ENCODE measurements around the gene KIF12. TPM values are rescaled to one million over a fixed set of nuclear protein-coding genes. Genes with fewer than 3 reads are reported as not detected.

The KIF12 gene
- total and polyA plus RNA-seq, 2 of the 13 experiments (the other 11 are each of a cell fraction or from before 2014, with no cell fraction given) = 1.8 to 12.5 TPM

DNA sequence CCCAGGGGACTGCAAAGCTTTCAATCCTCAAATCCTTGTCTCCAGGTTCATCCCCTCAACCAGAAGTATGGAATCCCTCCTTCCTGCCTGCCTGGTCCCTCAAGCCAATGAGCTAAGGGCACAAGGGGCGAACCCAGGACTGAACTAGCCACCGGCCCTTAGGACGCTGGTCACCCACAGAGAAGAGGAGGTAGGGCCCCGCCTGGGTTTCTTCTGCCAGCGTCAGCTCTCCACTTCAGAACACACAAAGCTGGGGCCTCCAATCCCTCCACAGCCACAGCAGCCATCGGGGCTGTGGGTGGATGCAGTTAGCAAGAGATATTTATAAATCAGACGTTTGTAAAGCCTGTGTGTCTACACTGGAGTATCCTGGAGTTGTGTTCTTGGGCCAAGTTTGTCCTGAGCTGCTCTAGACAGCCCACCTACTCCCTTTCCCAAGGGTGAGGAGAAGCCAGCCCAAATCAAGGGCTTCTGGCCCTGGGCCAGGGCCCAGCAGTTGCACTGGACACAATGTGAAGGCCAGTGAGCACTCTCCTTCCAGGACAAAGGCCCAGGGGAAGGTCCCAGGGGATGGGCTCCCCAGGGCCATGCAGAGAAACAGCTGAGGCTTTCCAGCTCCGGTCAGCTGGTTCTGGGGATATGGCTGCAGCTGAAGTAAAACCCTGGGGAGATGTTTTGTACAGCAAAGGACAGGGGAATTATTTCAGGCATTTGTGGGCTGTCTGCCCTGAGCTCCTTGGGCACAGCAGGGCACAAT is 39.9 kb downstream of the KIF12 start (continued):
- TF ChIP-seq ZNF883 (CRISPR knock-in tag; IDR thresholded peaks at IDR 0.05; ENCODE audit: not compliant biosample characterization) (no peak), ZNF614 (CRISPR knock-in tag; IDR thresholded peaks at IDR 0.05; ENCODE audit: borderline replicate concordance) (0 out of 2 replicates have a peak, but pooled peaks have one; percentile 16), TBP (CRISPR knock-in tag; IDR thresholded peaks at IDR 0.05) (no peak), RFXANK (CRISPR knock-in tag; IDR thresholded peaks at IDR 0.05) (no peak), ZNF441 (CRISPR knock-in tag; IDR thresholded peaks at IDR 0.05; ENCODE audit: borderline replicate concordance) (no peak), ZNF260 (CRISPR knock-in tag; IDR thresholded peaks at IDR 0.05; ENCODE audit: borderline replicate concordance, low read depth) (no peak), NR1H2 (CRISPR knock-in tag; IDR thresholded peaks at IDR 0.05; ENCODE audit: borderline replicate concordance, low read depth) (no peak), SP1 (IDR thresholded peaks at IDR 0.05) (no peak), SP1 (CRISPR knock-in tag; IDR thresholded peaks at IDR 0.05) (no peak), ZNF282 (IDR thresholded peaks at IDR 0.05; ENCODE audit: partially characterized antibody) (no peak), ESRRA (CRISPR knock-in tag; IDR thresholded peaks at IDR 0.05; ENCODE audit: low read depth) (0 out of 2 replicates have a peak, but pooled peaks have one; percentile 53), KDM2A (CRISPR knock-in tag; IDR thresholded peaks at IDR 0.05; ENCODE audit: borderline replicate concordance, low read depth) (peak; percentile 97), ZFP82 (CRISPR knock-in tag; IDR thresholded peaks at IDR 0.05; ENCODE audit: borderline replicate concordance) (no peak), ZNF749 (CRISPR knock-in tag; IDR thresholded peaks at IDR 0.05; ENCODE audit: borderline replicate concordance) (0 out of 2 replicates have a peak, but pooled peaks have one; percentile 45), ZNF367 (CRISPR knock-in tag; IDR thresholded peaks at IDR 0.05; ENCODE audit: borderline replicate concordance) (no peak), PRPF4 (IDR thresholded peaks at IDR 0.05; ENCODE audit: low read depth, low read length, poor library complexity, severe bottlenecking) (no peak), NPAS2 (CRISPR knock-in tag; IDR thresholded peaks at IDR 0.05; ENCODE audit: borderline replicate concordance) (no peak)
- TF ChIP-seq, protein P1, sequence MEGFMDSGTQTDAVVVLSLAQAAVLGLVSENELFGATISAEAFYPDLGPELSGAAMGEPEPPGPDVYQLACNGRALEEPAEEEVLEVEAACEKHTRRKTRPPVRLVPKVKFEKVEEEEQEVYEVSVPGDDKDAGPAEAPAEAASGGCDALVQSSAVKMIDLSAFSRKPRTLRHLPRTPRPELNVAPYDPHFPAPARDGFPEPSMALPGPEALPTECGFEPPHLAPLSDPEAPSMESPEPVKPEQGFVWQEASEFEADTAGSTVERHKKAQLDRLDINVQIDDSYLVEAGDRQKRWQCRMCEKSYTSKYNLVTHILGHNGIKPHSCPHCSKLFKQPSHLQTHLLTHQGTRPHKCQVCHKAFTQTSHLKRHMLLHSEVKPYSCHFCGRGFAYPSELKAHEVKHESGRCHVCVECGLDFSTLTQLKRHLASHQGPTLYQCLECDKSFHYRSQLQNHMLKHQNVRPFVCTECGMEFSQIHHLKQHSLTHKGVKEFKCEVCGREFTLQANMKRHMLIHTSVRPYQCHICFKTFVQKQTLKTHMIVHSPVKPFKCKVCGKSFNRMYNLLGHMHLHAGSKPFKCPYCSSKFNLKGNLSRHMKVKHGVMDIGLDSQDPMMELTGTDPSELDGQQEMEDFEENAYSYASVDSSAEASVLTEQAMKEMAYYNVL (CRISPR knock-in tag; IDR thresholded peaks at IDR 0.05; ENCODE audit: borderline replicate concordance) = no peak
- TF ChIP-seq, protein P2, sequence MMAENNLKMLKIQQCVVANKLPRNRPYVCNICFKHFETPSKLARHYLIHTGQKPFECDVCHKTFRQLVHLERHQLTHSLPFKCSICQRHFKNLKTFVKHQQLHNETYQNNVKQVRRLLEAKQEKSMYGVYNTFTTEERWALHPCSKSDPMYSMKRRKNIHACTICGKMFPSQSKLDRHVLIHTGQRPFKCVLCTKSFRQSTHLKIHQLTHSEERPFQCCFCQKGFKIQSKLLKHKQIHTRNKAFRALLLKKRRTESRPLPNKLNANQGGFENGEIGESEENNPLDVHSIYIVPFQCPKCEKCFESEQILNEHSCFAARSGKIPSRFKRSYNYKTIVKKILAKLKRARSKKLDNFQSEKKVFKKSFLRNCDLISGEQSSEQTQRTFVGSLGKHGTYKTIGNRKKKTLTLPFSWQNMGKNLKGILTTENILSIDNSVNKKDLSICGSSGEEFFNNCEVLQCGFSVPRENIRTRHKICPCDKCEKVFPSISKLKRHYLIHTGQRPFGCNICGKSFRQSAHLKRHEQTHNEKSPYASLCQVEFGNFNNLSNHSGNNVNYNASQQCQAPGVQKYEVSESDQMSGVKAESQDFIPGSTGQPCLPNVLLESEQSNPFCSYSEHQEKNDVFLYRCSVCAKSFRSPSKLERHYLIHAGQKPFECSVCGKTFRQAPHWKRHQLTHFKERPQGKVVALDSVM (CRISPR knock-in tag; IDR thresholded peaks at IDR 0.05) = no peak
- TF ChIP-seq, protein P3, sequence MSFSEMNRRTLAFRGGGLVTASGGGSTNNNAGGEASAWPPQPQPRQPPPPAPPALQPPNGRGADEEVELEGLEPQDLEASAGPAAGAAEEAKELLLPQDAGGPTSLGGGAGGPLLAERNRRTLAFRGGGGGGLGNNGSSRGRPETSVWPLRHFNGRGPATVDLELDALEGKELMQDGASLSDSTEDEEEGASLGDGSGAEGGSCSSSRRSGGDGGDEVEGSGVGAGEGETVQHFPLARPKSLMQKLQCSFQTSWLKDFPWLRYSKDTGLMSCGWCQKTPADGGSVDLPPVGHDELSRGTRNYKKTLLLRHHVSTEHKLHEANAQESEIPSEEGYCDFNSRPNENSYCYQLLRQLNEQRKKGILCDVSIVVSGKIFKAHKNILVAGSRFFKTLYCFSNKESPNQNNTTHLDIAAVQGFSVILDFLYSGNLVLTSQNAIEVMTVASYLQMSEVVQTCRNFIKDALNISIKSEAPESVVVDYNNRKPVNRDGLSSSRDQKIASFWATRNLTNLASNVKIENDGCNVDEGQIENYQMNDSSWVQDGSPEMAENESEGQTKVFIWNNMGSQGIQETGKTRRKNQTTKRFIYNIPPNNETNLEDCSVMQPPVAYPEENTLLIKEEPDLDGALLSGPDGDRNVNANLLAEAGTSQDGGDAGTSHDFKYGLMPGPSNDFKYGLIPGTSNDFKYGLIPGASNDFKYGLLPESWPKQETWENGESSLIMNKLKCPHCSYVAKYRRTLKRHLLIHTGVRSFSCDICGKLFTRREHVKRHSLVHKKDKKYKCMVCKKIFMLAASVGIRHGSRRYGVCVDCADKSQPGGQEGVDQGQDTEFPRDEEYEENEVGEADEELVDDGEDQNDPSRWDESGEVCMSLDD (CRISPR knock-in tag; IDR thresholded peaks at IDR 0.05; ENCODE audit: borderline replicate concordance) = peak; percentile 18; the same call in 1 of the 2 replicates
- TF ChIP-seq, protein P4, sequence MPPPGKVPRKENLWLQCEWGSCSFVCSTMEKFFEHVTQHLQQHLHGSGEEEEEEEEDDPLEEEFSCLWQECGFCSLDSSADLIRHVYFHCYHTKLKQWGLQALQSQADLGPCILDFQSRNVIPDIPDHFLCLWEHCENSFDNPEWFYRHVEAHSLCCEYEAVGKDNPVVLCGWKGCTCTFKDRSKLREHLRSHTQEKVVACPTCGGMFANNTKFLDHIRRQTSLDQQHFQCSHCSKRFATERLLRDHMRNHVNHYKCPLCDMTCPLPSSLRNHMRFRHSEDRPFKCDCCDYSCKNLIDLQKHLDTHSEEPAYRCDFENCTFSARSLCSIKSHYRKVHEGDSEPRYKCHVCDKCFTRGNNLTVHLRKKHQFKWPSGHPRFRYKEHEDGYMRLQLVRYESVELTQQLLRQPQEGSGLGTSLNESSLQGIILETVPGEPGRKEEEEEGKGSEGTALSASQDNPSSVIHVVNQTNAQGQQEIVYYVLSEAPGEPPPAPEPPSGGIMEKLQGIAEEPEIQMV (CRISPR knock-in tag; IDR thresholded peaks at IDR 0.05; ENCODE audit: low read depth) = 0 out of 2 replicates have a peak, but pooled peaks have one; percentile 64
